Putamen (tissue), 1 donor: Measurements from ENCODE around the gene SYCE1.
"Not testable (repeated sequence)": the region's sequence is repeated elsewhere in the genome, so short reads cannot be mapped to it uniquely, and the experiment has no call there.

Experiments used
- DNase-seq: peaks from one replicate; pipeline ENCODE4 v3.0.0-alpha.2; 2016; ENCODE audit warnings: low spot score

The SYCE1 gene

GRCh38 chr10:133565441-133566294, at the start of gene SYCE1:
Gene SYCE1, minus strand, starts transcription at chr10:133565583. Its CDS starts 54 bp downstream, at chr10:133565529.
- DNase-seq: no peak

GRCh38 chr10:133614830-133615580, 49.6 kb upstream of the SYCE1 start:
- DNase-seq: no peak

GRCh38 chr10:133613699-133614098, 48.3 kb upstream of the SYCE1 start:
- no peak for DNase-seq

GRCh38 chr10:133611079-133611478, 45.7 kb upstream of the SYCE1 start:
- DNase-seq: no peak

GRCh38 chr10:133608855-133609254, 43.5 kb upstream of the SYCE1 start:
- no peak for DNase-seq

GRCh38 chr10:133603434-133603833, 38.1 kb upstream of the SYCE1 start:
- not testable (repeated sequence) for DNase-seq

- no peak for DNase-seq
Observed at GRCh38 chr10:133600657-133601056, 35.3 kb upstream of the SYCE1 start.

GRCh38 chr10:133599869-133600268, 34.5 kb upstream of the SYCE1 start:
- not testable (repeated sequence) for DNase-seq

GRCh38 chr10:133592716-133593115, 27.3 kb upstream of the SYCE1 start:
- no peak for DNase-seq

GRCh38 chr10:133590970-133591359, 25.6 kb upstream of the SYCE1 start:
- DNase-seq: no peak

- no peak for DNase-seq
Observed at GRCh38 chr10:133590226-133590969, 25.0 kb upstream of the SYCE1 start.

- not testable (repeated sequence) for DNase-seq
Observed at GRCh38 chr10:133577037-133577436, 11.7 kb upstream of the SYCE1 start.

GRCh38 chr10:133573460-133573859, 8.1 kb upstream of the SYCE1 start:
- not testable (repeated sequence) for DNase-seq

- DNase-seq: not testable (repeated sequence)
Observed at GRCh38 chr10:133572055-133572454, 6.7 kb upstream of the SYCE1 start.

- not testable (repeated sequence) for DNase-seq
Observed at GRCh38 chr10:133569801-133570200, 4.4 kb upstream of the SYCE1 start.

- DNase-seq: not testable (repeated sequence)
Observed at GRCh38 chr10:133568831-133569527, 3.6 kb upstream of the SYCE1 start.

- no peak for DNase-seq
Observed at GRCh38 chr10:133568287-133568614, 2.9 kb upstream of the SYCE1 start.

- no peak for DNase-seq
Observed at GRCh38 chr10:133567609-133568286, 2.4 kb upstream of the SYCE1 start.

GRCh38 chr10:133567119-133567518, 1.7 kb upstream of the SYCE1 start:
- DNase-seq: no peak

- DNase-seq: no peak
Observed at GRCh38 chr10:133564816-133565215, 567 bp downstream of the SYCE1 start.

GRCh38 chr10:133559216-133559615, 6.2 kb downstream of the SYCE1 start:
- DNase-seq: no peak
